WTC11 (cell line): ENCODE data around the gene DNAH14. TPM values are rescaled to one million over a fixed set of nuclear protein-coding genes. Genes with fewer than 3 reads are reported as not detected.

ENCODE experiments used
- ATAC-seq: fragments of 200-7000 bp; cut with Tn5 transposase; 2 replicates; pipeline ENCODE4 v1.10.0; 2021; ENCODE audit warnings: mild to moderate bottlenecking, moderate library complexity
- CTCF ChIA-PET: fragments of 300-600 bp; sonication (Branson Sonifier 250); formaldehyde crosslinking; loops from one replicate; lab custom pipeline; 2021; ENCODE audit warnings: antibody characterized with exemption; lab: Charles Lee
- POLR2A ChIA-PET: fragments of 350-600 bp; sonication (Branson Sonifier 250); formaldehyde crosslinking; loops from one replicate; lab custom pipeline; 2021; ENCODE audit warnings: antibody characterized with exemption; lab: Charles Lee
- DNase-seq: peaks from one replicate; pipeline ENCODE4 v3.0.0; 2021; ENCODE audit warnings: low spot score
- H3K27ac Mint-ChIP-seq: 2 replicates; pipeline ENCODE4 v1.8.0; 2021; ENCODE audit warnings: mixed read lengths
- H3K27me3 Mint-ChIP-seq: 2 replicates; pipeline ENCODE4 v1.8.0; 2021; ENCODE audit warnings: low read depth, mild to moderate bottlenecking, moderate library complexity, mixed read lengths
- H3K36me3 Mint-ChIP-seq: 2 replicates; pipeline ENCODE4 v1.8.0; 2021; ENCODE audit warnings: mixed read lengths
- H3K4me1 Mint-ChIP-seq: 2 replicates; pipeline ENCODE4 v1.8.0; 2022; ENCODE audit warnings: mixed read lengths
- H3K4me3 Mint-ChIP-seq: 2 replicates; pipeline ENCODE4 v1.8.0; 2021; ENCODE audit warnings: mild to moderate bottlenecking, moderate library complexity, mixed read lengths
- H3K9me3 Mint-ChIP-seq: 2 replicates; pipeline ENCODE4 v1.8.0; 2021; ENCODE audit warnings: mixed read lengths
- CREM ChIP-seq: sonication (generic); formaldehyde crosslinking; IDR thresholded peaks from 2 replicates; pipeline ENCODE4 v1.8.1; 2022; ENCODE audit warnings: mild to moderate bottlenecking, missing genetic modification reagents, moderate library complexity
- EMX1 ChIP-seq: fragments of 250-450 bp; sonication (Bioruptor Pico); IDR thresholded peaks from 2 replicates; pipeline ENCODE4 v1.8.0; 2021; ENCODE audit warnings: mild to moderate bottlenecking
- ETV6 ChIP-seq: sonication (generic); formaldehyde crosslinking; IDR thresholded peaks from 2 replicates; pipeline ENCODE4 v1.8.1; 2022; ENCODE audit warnings: mild to moderate bottlenecking, missing genetic modification reagents
- GRHL2 ChIP-seq: fragments of 250-450 bp; sonication (Bioruptor Pico); IDR thresholded peaks from 2 replicates; pipeline ENCODE4 v1.8.0; 2022; ENCODE audit warnings: mild to moderate bottlenecking, moderate library complexity; ENCODE audit not compliant: insufficient replicate concordance, severe bottlenecking
- JAZF1 ChIP-seq: fragments of 250-450 bp; sonication (Bioruptor Pico); IDR thresholded peaks from 2 replicates; pipeline ENCODE4 v1.9.0; 2021; ENCODE audit warnings: moderate library complexity, mild to moderate bottlenecking, inconsistent platforms
- MXD4 ChIP-seq: fragments of 250-450 bp; sonication (Bioruptor Pico); IDR thresholded peaks from 2 replicates; pipeline ENCODE4 v1.8.0; 2021; ENCODE audit warnings: mild to moderate bottlenecking, moderate library complexity, borderline replicate concordance
- PRRX2 ChIP-seq: fragments of 250-450 bp; sonication (Bioruptor Pico); IDR thresholded peaks from 2 replicates; pipeline ENCODE4 v1.8.0; 2021; ENCODE audit warnings: mild to moderate bottlenecking
- TEAD1 ChIP-seq: sonication (generic); formaldehyde crosslinking; IDR thresholded peaks from 2 replicates; pipeline ENCODE4 v1.8.0; 2022; ENCODE audit warnings: mild to moderate bottlenecking, missing genetic modification reagents
- TEAD4 ChIP-seq: sonication (generic); formaldehyde crosslinking; IDR thresholded peaks from 2 replicates; pipeline ENCODE4 v1.8.0; 2022; ENCODE audit warnings: mild to moderate bottlenecking, missing genetic modification reagents
- ZNF138 ChIP-seq: sonication (generic); formaldehyde crosslinking; conservative IDR thresholded peaks from 2 replicates; pipeline ENCODE4 v1.8.1; 2022; ENCODE audit warnings: mild to moderate bottlenecking, moderate library complexity, missing genetic modification reagents
- ZNF219 ChIP-seq: sonication (generic); formaldehyde crosslinking; IDR thresholded peaks from 2 replicates; pipeline ENCODE4 v1.8.0; 2023; ENCODE audit warnings: missing genetic modification reagents, mild to moderate bottlenecking, borderline replicate concordance
- ZNF232 ChIP-seq: sonication (generic); formaldehyde crosslinking; IDR thresholded peaks from 2 replicates; pipeline ENCODE4 v1.8.0; 2022; ENCODE audit warnings: mild to moderate bottlenecking, missing genetic modification reagents
- ZNF416 ChIP-seq: fragments of 250-450 bp; sonication (Bioruptor Pico); IDR thresholded peaks from 2 replicates; pipeline ENCODE4 v1.9.0; 2021; ENCODE audit warnings: mild to moderate bottlenecking, inconsistent platforms
- ZNF671 ChIP-seq: fragments of 250-450 bp; sonication (Bioruptor Pico); IDR thresholded peaks from 2 replicates; pipeline ENCODE4 v1.8.0; 2021; ENCODE audit warnings: mild to moderate bottlenecking
- total RNA-seq: library from RNA; stranded (reverse); gene quantifications from 3 replicates; pipeline ENCODE4 v1.2.3, GENCODE V29; 2021
- TF ChIP-seq, protein P1 (sequence below): fragments of 250-450 bp; sonication (Bioruptor Pico); IDR thresholded peaks from 2 replicates; pipeline ENCODE4 v1.9.0; 2021; ENCODE audit warnings: mild to moderate bottlenecking
- TF ChIP-seq, protein P2 (sequence below): sonication (generic); formaldehyde crosslinking; IDR thresholded peaks from 2 replicates; pipeline ENCODE4 v1.8.0; 2023; ENCODE audit warnings: missing genetic modification reagents
- TF ChIP-seq, protein P3 (sequence below): fragments of 250-450 bp; sonication (Bioruptor Pico); IDR thresholded peaks from 2 replicates; pipeline ENCODE4 v1.8.0; 2021; ENCODE audit warnings: mild to moderate bottlenecking
- TF ChIP-seq, protein P4 (sequence below): fragments of 250-450 bp; sonication (Bioruptor Pico); IDR thresholded peaks from 2 replicates; pipeline ENCODE4 v1.9.0; 2021; ENCODE audit warnings: mild to moderate bottlenecking
- TF ChIP-seq, protein P5 (sequence below): sonication (generic); formaldehyde crosslinking; IDR thresholded peaks from 2 replicates; pipeline ENCODE4 v1.8.1; 2022; ENCODE audit warnings: mild to moderate bottlenecking, missing genetic modification reagents, moderate library complexity, borderline replicate concordance
- TF ChIP-seq, protein P6 (sequence below): sonication (generic); formaldehyde crosslinking; conservative IDR thresholded peaks from 2 replicates; pipeline ENCODE4 v1.8.1; 2022; ENCODE audit warnings: mild to moderate bottlenecking, missing genetic modification reagents
- TF ChIP-seq, protein P7 (sequence below): fragments of 200-600 bp; IDR thresholded peaks from 2 replicates; pipeline ENCODE4 v1.8.0; 2022; ENCODE audit warnings: antibody characterized with exemption
- TF ChIP-seq, protein P8 (sequence below): sonication (generic); formaldehyde crosslinking; IDR thresholded peaks from 2 replicates; pipeline ENCODE4 v1.8.1; 2023; ENCODE audit warnings: mild to moderate bottlenecking, missing genetic modification reagents

The DNAH14 gene
- total RNA-seq, 1 experiment from 2014 or later = 34.1 TPM

DNA sequence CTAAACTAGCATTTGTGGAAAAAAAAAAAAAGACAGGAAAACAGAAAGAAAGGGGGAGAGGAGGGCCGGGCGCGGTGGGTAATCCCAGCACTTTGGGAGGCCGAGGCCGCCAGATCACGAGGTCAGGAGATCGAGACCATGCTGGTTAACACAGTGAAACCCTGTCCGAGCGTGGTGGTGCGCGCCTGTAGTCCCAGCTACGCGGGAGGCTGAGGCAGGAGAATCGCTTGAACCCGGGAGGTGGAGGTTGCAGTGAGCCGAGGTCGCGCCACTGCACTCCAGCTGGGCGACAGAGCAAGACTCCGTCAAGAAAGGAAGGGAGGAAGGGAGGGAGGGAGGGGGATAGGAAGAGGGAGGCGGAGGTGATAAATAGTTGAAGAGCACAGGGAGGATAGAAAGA is 443.7 kb downstream of the DNAH14 start:
- Mint-ChIP-seq H3K27me3 (peaks cover 15% of the 10 kb centered on the region), H3K9me3 (no peaks in the 10 kb centered on the region), H3K4me3 (no peak overlapping the region), H3K4me1 (peaks cover 3% of the 10 kb centered on the region), H3K36me3 (no peaks in the 10 kb centered on the region), H3K27ac (no peak overlapping the region)
- ChIA-PET CTCF (no interaction called here), POLR2A (no interaction called here)
- no peak for ATAC-seq
- no peak for DNase-seq
- TF ChIP-seq, protein P1, sequence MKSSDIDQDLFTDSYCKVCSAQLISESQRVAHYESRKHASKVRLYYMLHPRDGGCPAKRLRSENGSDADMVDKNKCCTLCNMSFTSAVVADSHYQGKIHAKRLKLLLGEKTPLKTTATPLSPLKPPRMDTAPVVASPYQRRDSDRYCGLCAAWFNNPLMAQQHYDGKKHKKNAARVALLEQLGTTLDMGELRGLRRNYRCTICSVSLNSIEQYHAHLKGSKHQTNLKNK (CRISPR knock-in tag) = no peak
- TF ChIP-seq, protein P2, sequence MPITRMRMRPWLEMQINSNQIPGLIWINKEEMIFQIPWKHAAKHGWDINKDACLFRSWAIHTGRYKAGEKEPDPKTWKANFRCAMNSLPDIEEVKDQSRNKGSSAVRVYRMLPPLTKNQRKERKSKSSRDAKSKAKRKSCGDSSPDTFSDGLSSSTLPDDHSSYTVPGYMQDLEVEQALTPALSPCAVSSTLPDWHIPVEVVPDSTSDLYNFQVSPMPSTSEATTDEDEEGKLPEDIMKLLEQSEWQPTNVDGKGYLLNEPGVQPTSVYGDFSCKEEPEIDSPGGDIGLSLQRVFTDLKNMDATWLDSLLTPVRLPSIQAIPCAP (CRISPR knock-in tag) = no peak
- TF ChIP-seq ZNF138 (CRISPR knock-in tag) (no peak), MXD4 (no peak), ZNF219 (CRISPR knock-in tag) (no peak), ZNF416 (no peak)

DNA sequence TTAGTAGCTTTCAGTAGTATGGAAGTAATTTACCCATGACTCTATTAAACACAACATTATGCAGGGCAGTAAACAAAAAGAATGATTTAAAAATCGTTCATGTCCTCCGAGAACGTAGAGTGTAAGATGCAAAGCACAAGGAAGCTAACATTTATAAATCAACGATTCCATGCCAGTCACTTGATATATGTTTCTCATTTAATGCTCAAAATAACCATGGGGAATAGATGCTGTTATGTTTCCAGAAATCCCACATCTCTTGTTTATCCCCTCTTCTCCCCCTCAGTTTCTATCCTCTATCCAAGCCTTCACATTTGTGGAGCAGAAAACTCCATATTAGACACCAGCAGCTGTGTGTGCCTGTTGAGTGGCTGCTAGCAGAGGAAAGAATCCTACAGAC is 445.5 kb downstream of the DNAH14 start:
- POLR2A ChIA-PET = no interaction called here
- Mint-ChIP-seq H3K4me1 (peaks cover 21% of the 10 kb centered on the region), H3K27ac (no peak overlapping the region), H3K4me3 (no peak overlapping the region), H3K36me3 (no peaks in the 10 kb centered on the region), H3K27me3 (peaks cover 1% of the 10 kb centered on the region), H3K9me3 (no peaks in the 10 kb centered on the region)
- no peak for TF ChIP-seq TEAD1 (CRISPR knock-in tag)
- TF ChIP-seq, protein P3, sequence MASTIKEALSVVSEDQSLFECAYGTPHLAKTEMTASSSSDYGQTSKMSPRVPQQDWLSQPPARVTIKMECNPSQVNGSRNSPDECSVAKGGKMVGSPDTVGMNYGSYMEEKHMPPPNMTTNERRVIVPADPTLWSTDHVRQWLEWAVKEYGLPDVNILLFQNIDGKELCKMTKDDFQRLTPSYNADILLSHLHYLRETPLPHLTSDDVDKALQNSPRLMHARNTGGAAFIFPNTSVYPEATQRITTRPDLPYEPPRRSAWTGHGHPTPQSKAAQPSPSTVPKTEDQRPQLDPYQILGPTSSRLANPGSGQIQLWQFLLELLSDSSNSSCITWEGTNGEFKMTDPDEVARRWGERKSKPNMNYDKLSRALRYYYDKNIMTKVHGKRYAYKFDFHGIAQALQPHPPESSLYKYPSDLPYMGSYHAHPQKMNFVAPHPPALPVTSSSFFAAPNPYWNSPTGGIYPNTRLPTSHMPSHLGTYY (CRISPR knock-in tag) = no peak
- TF ChIP-seq ZNF232 (CRISPR knock-in tag) = no peak
- no peak for TF ChIP-seq EMX1 (CRISPR knock-in tag)
- TF ChIP-seq, protein P4, sequence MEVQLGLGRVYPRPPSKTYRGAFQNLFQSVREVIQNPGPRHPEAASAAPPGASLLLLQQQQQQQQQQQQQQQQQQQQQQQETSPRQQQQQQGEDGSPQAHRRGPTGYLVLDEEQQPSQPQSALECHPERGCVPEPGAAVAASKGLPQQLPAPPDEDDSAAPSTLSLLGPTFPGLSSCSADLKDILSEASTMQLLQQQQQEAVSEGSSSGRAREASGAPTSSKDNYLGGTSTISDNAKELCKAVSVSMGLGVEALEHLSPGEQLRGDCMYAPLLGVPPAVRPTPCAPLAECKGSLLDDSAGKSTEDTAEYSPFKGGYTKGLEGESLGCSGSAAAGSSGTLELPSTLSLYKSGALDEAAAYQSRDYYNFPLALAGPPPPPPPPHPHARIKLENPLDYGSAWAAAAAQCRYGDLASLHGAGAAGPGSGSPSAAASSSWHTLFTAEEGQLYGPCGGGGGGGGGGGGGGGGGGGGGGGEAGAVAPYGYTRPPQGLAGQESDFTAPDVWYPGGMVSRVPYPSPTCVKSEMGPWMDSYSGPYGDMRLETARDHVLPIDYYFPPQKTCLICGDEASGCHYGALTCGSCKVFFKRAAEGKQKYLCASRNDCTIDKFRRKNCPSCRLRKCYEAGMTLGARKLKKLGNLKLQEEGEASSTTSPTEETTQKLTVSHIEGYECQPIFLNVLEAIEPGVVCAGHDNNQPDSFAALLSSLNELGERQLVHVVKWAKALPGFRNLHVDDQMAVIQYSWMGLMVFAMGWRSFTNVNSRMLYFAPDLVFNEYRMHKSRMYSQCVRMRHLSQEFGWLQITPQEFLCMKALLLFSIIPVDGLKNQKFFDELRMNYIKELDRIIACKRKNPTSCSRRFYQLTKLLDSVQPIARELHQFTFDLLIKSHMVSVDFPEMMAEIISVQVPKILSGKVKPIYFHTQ (CRISPR knock-in tag) = no peak
- no peak for TF ChIP-seq CREM (CRISPR knock-in tag)
- no peak for TF ChIP-seq TEAD4 (CRISPR knock-in tag)
- TF ChIP-seq, protein P5, sequence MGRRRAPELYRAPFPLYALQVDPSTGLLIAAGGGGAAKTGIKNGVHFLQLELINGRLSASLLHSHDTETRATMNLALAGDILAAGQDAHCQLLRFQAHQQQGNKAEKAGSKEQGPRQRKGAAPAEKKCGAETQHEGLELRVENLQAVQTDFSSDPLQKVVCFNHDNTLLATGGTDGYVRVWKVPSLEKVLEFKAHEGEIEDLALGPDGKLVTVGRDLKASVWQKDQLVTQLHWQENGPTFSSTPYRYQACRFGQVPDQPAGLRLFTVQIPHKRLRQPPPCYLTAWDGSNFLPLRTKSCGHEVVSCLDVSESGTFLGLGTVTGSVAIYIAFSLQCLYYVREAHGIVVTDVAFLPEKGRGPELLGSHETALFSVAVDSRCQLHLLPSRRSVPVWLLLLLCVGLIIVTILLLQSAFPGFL (CRISPR knock-in tag) = no peak
- no peak for TF ChIP-seq GRHL2 (CRISPR knock-in tag)
- TF ChIP-seq, protein P1 (CRISPR knock-in tag) = no peak
- TF ChIP-seq, protein P6, sequence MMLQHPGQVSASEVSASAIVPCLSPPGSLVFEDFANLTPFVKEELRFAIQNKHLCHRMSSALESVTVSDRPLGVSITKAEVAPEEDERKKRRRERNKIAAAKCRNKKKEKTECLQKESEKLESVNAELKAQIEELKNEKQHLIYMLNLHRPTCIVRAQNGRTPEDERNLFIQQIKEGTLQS (CRISPR knock-in tag) = no peak
- TF ChIP-seq PRRX2 (CRISPR knock-in tag) = no peak
- no peak for TF ChIP-seq ZNF416
- no peak for TF ChIP-seq ZNF671 (CRISPR knock-in tag)
- TF ChIP-seq JAZF1 (CRISPR knock-in tag) = no peak
- TF ChIP-seq, protein P7, sequence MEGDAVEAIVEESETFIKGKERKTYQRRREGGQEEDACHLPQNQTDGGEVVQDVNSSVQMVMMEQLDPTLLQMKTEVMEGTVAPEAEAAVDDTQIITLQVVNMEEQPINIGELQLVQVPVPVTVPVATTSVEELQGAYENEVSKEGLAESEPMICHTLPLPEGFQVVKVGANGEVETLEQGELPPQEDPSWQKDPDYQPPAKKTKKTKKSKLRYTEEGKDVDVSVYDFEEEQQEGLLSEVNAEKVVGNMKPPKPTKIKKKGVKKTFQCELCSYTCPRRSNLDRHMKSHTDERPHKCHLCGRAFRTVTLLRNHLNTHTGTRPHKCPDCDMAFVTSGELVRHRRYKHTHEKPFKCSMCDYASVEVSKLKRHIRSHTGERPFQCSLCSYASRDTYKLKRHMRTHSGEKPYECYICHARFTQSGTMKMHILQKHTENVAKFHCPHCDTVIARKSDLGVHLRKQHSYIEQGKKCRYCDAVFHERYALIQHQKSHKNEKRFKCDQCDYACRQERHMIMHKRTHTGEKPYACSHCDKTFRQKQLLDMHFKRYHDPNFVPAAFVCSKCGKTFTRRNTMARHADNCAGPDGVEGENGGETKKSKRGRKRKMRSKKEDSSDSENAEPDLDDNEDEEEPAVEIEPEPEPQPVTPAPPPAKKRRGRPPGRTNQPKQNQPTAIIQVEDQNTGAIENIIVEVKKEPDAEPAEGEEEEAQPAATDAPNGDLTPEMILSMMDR = no peak
- TF ChIP-seq, protein P8, sequence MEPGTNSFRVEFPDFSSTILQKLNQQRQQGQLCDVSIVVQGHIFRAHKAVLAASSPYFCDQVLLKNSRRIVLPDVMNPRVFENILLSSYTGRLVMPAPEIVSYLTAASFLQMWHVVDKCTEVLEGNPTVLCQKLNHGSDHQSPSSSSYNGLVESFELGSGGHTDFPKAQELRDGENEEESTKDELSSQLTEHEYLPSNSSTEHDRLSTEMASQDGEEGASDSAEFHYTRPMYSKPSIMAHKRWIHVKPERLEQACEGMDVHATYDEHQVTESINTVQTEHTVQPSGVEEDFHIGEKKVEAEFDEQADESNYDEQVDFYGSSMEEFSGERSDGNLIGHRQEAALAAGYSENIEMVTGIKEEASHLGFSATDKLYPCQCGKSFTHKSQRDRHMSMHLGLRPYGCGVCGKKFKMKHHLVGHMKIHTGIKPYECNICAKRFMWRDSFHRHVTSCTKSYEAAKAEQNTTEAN (CRISPR knock-in tag) = no peak
- no peak for TF ChIP-seq ETV6 (CRISPR knock-in tag)
- CTCF ChIA-PET = no interaction called here
- no peak for ATAC-seq
- DNase-seq = no peak
